Neuron (in vitro differentiated cells): ENCODE results near the gene SLITRK3.

Source experiments
- H2AFZ ChIP-seq: one replicate; pipeline ENCODE4 v1.6.1; 2013; ENCODE audit warnings: low read depth, mild to moderate bottlenecking, inconsistent platforms, low read length, moderate library complexity
- H3K27me3 ChIP-seq: one replicate; pipeline ENCODE4 v1.6.1; 2013; ENCODE audit warnings: low read length; ENCODE audit not compliant: insufficient read depth
- H3K36me3 ChIP-seq: one replicate; pipeline ENCODE4 v1.6.1; 2013; ENCODE audit warnings: low read length; ENCODE audit not compliant: insufficient read depth
- H3K4me1 ChIP-seq: one replicate; pipeline ENCODE4 v1.6.1; 2013; ENCODE audit warnings: low read length; ENCODE audit not compliant: insufficient read depth
- H3K4me3 ChIP-seq: 2 replicates; pipeline ENCODE4 v1.5.1; 2013; ENCODE audit warnings: mild to moderate bottlenecking, low read length, moderate library complexity
- H3K9me3 ChIP-seq: one replicate; pipeline ENCODE4 v1.6.1; 2013; ENCODE audit warnings: low read length

Gene SLITRK3

DNA sequence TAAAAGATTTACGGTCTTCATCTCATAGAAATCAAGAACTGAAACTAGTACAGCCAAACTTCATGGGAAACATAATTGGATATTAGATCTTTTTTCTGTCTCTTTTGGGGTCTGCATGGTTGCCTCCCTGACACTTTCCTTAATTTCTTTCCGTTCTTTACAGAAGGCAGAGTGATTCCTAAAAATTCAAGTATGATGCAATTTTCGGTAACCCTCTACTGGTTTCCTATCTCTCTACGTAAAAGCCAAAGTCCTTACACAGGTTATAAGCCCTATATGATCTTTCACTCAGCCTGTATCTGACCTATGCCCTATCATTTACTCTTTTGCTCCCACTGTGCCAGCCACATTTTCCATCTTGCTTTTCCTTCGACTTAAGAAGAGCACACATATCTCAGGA lies 6.8 kb upstream of the SLITRK3 start:
- no peak overlapping the region for H2AFZ ChIP-seq
- H3K9me3 ChIP-seq, result no peaks in the 10 kb centered on the region
- peaks cover 17% of the 10 kb centered on the region for H3K27me3 ChIP-seq
- no peak overlapping the region for H3K4me3 ChIP-seq
- no peaks in the 10 kb centered on the region for H3K4me1 ChIP-seq
- H3K36me3 ChIP-seq, result no peaks in the 10 kb centered on the region

DNA sequence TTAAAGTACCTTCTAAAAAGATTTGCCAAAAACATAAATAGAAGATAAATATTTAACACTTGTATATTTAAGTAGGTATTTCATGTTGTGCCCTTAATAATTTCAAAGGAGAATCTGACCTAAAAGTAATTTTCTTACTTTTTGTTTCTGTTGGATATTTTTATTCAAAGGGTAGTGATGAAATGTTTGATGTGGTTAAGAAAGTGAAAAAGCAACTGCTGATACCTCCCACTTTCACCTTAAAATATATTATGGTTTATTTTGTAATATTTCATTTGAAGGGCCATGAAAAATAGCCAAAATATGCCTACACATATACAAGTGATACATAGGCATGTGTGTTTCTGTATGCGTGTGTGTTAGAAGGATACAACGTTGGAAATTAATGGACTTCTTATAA lies 5.8 kb upstream of the SLITRK3 start:
- Histone ChIP-seq H3K27me3 (peaks cover 27% of the 10 kb centered on the region), H3K36me3 (no peaks in the 10 kb centered on the region), H3K9me3 (no peaks in the 10 kb centered on the region), H2AFZ (no peak overlapping the region), H3K4me3 (no peak overlapping the region), H3K4me1 (peaks cover 6% of the 10 kb centered on the region)

GRCh38 chr3:165197481-165197800 lies 1.3 kb upstream of the SLITRK3 start:
- Histone ChIP-seq H3K4me3 (peak overlapping the region; percentile 56), H3K4me1 (peaks cover 44% of the 10 kb centered on the region), H3K9me3 (no peaks in the 10 kb centered on the region), H3K27me3 (peaks cover 53% of the 10 kb centered on the region), H2AFZ (peak overlapping the region; percentile 93), H3K36me3 (no peaks in the 10 kb centered on the region)

- Histone ChIP-seq H3K4me1 (peaks cover 47% of the 10 kb centered on the region), H3K36me3 (no peaks in the 10 kb centered on the region), H2AFZ (peak overlapping the region; percentile 93), H3K4me3 (peak overlapping the region; percentile 56), H3K27me3 (peaks cover 53% of the 10 kb centered on the region), H3K9me3 (no peaks in the 10 kb centered on the region)
These were observed 645 bp upstream of the SLITRK3 start for GRCh38 chr3:165196577-165197480.

DNA sequence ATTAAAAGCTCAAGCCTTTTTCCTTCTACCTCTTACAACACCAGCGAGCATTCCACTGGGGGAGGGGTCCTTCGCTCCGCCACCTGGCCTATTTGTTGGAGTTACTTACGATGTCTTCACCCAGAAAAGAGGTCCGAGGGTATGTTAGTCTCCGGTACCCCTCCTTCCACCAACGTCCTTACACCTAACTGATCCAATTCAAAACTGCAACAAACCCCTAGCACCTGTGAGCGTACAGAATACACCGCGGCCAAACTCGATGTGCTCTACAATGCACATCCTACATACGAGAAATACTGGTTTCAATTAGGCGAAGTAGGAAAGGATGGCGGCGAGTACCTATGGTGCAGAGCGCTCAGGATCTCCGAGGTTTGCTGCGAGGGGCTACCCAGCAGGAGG lies 944 bp downstream of the SLITRK3 start:
- H3K4me1 ChIP-seq, result peaks cover 47% of the 10 kb centered on the region
- no peaks in the 10 kb centered on the region for H3K36me3 ChIP-seq
- no peak overlapping the region for H2AFZ ChIP-seq
- H3K9me3 ChIP-seq, result no peaks in the 10 kb centered on the region
- peak overlapping the region; percentile 56 for H3K4me3 ChIP-seq
- H3K27me3 ChIP-seq, result peaks cover 51% of the 10 kb centered on the region

DNA sequence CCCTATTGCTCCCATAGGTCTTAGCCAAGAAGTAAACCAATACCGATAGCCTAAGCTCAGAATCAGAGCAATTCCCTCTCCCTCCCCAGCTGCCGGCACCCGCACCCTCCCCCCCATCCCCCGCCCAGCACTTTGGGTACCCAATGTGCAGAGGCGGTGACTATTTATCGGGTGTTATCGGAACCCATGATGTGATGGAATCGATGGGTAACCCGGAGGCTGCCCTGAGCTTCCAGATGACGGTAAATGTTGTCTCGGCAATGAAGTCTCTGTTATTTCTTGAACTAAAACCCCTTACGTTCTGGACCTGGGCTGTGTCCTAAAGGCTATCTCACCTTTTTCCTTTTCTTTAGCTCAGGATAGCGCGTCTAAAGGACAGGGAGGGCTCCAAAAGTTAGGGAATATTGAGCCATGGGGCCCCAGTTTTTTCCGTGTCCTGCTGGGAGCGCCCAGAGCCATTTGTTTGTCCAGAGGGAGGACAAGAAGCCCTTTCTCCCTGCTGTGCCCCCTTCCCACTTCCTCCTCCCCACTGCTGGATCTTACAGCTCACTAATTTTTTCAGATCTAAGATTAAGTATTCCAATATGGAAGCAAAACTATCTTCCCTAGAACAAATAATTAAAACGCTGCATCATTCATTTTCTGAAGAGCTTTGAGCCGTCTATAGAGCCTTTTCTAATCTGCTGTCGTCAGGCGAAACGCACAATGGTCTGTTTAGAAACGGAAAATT lies 1.5 kb downstream of the SLITRK3 start:
- H3K36me3 ChIP-seq, result no peaks in the 10 kb centered on the region
- no peaks in the 10 kb centered on the region for H3K9me3 ChIP-seq
- peaks cover 51% of the 10 kb centered on the region for H3K27me3 ChIP-seq
- H3K4me3 ChIP-seq, result peak overlapping the region; percentile 63
- H3K4me1 ChIP-seq, result peaks cover 47% of the 10 kb centered on the region
- H2AFZ ChIP-seq, result no peak overlapping the region

DNA sequence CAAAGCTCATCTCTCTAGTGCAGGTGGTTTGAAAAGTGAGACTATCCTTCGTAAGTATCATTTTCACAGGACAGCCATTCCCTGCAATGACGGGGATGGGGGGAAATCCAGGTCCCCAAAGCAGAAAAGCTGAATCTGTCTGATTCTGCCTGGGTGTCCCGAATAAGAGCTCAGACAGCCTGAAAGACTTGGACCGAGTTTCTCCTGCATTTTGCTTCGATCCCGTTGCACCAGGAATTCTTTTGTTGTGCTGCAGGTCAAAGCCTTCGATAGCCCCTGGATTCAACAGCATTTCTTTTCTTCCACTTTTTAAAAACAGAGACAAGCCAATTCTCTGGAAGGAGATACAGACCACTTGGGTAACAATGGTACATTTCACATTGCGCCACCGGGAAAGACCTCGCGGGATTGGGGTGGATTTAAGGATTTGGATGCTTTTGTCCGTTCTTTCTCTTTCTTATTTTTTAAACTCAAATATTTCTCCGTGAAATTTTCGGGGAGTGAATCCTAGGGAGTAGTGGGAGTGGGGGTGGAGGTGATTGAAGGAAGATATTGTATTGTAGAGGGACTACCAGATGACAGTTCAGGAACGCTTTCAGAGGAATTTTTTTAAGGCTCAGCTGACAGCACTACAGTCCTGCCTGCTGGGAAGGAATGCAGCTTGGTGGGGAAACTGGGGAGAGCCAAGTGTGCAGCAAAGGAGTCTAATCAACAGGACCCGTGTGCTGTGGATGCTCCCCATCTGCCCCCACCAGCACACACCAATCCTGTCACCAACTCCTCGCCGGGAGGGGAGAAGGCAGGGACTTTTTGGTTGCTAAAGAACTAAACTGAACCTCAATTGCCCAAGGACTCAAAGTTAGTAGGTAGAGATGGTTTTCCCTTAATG lies 2.6 kb downstream of the SLITRK3 start:
- H2AFZ ChIP-seq, result peak overlapping the region; percentile 85
- H3K27me3 ChIP-seq, result peaks cover 44% of the 10 kb centered on the region
- H3K9me3 ChIP-seq, result peaks cover 2% of the 10 kb centered on the region
- peak overlapping the region; percentile 63 for H3K4me3 ChIP-seq
- H3K36me3 ChIP-seq, result no peaks in the 10 kb centered on the region
- peaks cover 47% of the 10 kb centered on the region for H3K4me1 ChIP-seq

DNA sequence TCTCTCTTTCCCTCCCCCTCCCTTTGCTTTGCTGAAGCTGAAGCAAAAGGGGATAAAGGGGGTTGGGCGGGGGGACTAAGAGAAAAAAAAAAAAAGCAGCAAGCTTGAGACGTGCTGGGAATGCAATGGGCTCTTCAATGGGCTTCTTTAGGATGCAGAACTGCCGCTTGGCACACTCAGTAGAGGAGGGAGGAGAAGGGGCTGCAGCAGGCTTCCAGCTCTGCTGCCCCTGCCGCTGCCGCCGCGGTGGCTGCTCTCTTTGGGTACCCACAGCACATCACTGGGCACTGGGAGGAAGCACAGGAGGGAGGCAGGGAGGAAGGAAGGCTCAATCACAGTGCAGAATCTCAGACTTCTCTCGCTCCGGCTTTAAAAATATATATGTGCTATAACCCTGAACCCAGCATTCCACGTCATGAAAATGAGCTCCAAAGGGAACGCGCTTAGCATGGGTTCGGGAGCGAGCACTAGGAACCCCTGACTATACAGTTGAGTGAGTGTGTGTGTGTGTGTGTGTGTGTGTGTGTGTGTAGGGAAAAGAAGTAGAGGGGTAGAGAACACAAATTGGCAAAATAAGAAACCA lies 3.5 kb downstream of the SLITRK3 start:
- peaks cover 35% of the 10 kb centered on the region for H3K27me3 ChIP-seq
- H3K4me3 ChIP-seq, result peak overlapping the region; percentile 63
- no peaks in the 10 kb centered on the region for H3K36me3 ChIP-seq
- peak overlapping the region; percentile 85 for H2AFZ ChIP-seq
- peaks cover 47% of the 10 kb centered on the region for H3K4me1 ChIP-seq
- peaks cover 2% of the 10 kb centered on the region for H3K9me3 ChIP-seq

GRCh38 chr3:165191491-165191890 lies 4.7 kb downstream of the SLITRK3 start:
- Histone ChIP-seq H3K9me3 (peaks cover 2% of the 10 kb centered on the region), H3K4me3 (no peak overlapping the region), H3K36me3 (no peaks in the 10 kb centered on the region), H3K27me3 (peaks cover 25% of the 10 kb centered on the region), H3K4me1 (peaks cover 36% of the 10 kb centered on the region), H2AFZ (no peak overlapping the region)

- Histone ChIP-seq H3K4me1 (peaks cover 10% of the 10 kb centered on the region), H2AFZ (no peak overlapping the region), H3K9me3 (peaks cover 2% of the 10 kb centered on the region), H3K36me3 (no peaks in the 10 kb centered on the region), H3K27me3 (no peaks in the 10 kb centered on the region), H3K4me3 (no peak overlapping the region)
These were observed 7.7 kb downstream of the SLITRK3 start for GRCh38 chr3:165188452-165188851.

- Histone ChIP-seq H3K27me3 (no peaks in the 10 kb centered on the region), H3K36me3 (no peaks in the 10 kb centered on the region), H3K9me3 (peaks cover 2% of the 10 kb centered on the region), H3K4me1 (no peaks in the 10 kb centered on the region), H3K4me3 (no peak overlapping the region), H2AFZ (no peak overlapping the region)
These were observed 10.4 kb downstream of the SLITRK3 start for GRCh38 chr3:165185707-165186327.

DNA sequence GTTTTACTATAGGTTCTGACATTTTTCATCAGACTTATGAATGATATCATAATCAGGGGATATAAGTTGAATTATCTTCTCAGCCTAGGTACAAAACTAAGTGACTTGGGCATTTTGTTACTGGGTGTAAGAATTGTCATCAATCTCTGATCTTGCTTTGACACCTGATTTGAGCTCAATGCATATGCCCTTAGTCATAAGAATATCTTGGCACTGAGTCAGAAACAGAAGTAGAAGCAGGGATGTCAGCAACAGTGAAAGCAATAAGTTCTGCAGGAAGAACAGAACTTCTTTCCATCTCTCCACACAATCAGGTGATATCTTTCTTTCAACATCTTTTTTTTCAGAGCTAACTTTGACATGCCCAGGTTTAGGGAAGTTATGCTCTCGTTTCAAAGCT lies 14.6 kb downstream of the SLITRK3 start:
- Histone ChIP-seq H3K9me3 (no peaks in the 10 kb centered on the region), H3K36me3 (no peaks in the 10 kb centered on the region), H3K4me1 (no peaks in the 10 kb centered on the region), H2AFZ (no peak overlapping the region), H3K4me3 (no peak overlapping the region), H3K27me3 (no peaks in the 10 kb centered on the region)
